Tongue (tissue), 2 donors: ENCODE measurements around the gene SNX9. TPM values are rescaled to one million over a fixed set of nuclear protein-coding genes. Genes with fewer than 3 reads are reported as not detected.
"Not testable (repeated sequence)": the region's sequence is repeated elsewhere in the genome, so short reads cannot be mapped to it uniquely, and the experiment has no call there.

Experiments
- DNase-seq: peaks from one replicate; pipeline ENCODE4 v3.0.0-alpha.2; 2015
- total RNA-seq: library from RNA; depleted of rRNA; stranded (reverse); fragments of >200 nt; gene quantifications from one replicate; pipeline ENCODE4 v1.2.3, GENCODE V29; 2014

SNX9 gene
- total RNA-seq, 1 donor from 2014 or later: 40.7 TPM

DNA sequence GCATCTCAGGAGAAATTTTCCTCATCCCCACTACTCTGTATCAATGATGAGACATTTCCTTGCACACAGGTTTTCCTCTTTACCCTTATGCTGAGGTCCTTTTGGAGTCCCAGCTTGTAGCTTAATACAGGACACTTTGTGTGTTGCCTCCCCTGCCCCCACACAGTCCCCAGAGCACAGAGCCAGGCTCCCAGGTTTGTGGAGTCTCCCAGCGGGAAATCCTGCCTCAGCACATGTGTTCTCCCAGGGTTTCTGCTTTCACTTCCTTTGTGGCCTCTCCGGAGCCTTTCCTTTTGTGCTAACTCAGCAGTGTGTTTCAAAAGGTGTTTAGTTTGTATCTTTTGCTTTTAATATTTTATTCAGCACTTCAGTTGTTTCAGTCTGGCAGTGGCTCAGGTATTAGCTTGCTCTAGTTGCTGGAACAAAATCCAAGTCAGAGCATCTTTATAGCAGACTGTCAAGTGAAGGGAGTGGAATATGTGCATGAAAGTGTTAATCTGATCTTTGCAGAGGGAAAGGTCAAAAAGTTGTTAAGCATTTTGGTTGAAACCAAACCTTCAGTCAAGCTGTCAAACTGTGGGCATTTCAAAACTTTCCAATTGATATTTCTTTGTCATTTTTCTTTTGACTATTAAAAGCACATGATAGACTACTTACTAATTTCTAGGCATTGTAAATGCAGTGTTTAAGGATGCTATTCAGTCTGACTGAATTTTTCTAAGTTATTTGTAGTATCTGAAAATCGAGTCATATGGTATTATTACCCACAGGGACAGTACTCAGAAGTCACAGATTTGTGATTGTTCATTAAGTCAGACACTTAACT lies 8.6 kb downstream of the SNX9 start:
- no peak for DNase-seq

- no peak for DNase-seq
Observed at GRCh38 chr6:157832250-157832967, 9.4 kb downstream of the SNX9 start.

- DNase-seq: no peak
Observed at GRCh38 chr6:157834549-157834948, 11.5 kb downstream of the SNX9 start.

DNA sequence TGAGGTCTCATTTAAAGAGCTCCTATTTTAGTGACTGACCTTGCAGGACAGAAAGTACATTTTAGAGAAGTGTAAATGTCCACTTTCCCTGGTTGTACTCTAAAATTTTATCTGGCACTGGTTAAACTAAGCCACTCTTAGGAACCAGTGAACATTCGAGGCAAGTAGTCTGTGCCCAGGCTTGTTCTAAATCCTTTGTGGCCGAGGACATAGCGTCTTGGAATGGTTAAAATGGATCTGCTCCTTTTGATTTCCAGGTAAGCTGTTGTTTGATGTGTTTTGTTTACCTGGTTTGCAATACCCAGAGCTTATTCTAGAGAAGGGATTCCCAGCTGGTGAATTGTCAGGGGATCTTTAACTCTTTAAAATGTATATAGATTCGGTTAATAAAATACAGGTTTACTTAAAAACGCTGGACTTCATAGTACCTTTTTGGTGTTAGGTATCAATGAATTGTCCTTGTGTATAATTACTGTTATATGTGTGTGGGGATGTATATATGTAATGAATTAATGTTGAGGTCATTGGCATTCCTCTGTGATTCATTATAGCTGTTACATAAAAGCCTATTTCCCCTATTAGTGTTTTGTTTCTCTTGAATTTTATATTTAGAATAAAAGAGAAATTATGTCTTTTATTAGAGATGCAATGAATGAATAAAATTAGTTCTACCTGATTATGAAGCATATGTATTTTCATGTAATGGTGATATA lies 15.8 kb downstream of the SNX9 start:
- DNase-seq: no peak

DNA sequence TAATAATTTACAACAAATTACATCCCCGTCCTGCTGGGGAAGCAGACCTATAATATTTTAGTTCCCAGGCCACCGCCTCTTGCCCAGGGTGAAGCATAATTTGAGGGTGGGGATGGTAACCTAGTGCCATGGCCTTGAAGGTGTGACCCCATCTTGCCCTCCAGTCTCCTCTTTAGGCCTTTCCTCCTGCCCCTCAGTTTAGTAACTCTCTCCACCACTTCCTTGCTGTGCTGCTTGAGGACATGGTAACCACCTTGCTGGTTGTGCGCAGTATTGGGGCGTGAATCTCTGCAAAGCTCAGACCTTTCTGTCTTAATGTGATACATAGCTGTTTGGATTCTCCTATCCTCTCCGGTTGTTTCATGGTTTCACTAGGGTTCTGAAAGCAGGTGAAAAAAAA lies 16.6 kb downstream of the SNX9 start:
- no peak for DNase-seq

DNA sequence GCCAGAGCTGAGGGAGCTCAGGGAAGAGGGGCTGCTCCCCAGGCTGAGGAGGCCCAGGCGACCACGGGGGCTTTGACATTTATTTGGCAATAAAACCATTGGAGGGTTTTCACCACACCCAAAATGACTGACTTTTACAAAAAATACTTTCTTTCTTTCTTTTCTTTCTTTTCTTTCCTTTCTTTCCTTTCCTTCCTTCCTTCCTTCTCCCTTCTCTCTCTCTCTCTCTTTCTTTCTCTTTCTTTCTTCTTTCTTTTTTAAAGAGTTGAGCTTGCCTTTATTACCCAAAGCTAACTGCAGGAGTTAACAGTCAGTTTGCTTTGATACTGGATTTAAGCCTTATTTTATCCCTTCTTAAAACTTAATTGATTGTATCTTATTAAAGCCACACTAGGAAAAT lies 17.2 kb downstream of the SNX9 start:
- no peak for DNase-seq

DNA sequence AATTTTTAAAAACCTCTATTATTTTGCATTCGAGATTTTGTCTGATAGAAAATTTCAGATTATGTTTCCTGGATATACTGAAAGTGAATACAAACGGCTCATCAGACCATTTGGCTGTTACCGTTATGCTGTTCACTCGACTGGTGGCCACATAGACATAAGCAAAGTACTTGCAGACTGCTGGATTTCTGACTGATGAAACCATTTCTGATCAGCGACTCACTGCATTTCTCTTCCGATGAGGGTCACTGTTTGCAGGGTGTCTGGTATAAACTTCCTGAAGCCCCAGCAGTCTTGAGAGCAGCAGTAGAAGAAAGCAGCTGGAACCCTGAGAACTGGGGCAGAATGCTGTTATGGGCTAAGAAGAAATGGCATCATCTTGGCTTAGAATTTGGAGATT lies 17.7 kb downstream of the SNX9 start:
- DNase-seq: no peak

DNA sequence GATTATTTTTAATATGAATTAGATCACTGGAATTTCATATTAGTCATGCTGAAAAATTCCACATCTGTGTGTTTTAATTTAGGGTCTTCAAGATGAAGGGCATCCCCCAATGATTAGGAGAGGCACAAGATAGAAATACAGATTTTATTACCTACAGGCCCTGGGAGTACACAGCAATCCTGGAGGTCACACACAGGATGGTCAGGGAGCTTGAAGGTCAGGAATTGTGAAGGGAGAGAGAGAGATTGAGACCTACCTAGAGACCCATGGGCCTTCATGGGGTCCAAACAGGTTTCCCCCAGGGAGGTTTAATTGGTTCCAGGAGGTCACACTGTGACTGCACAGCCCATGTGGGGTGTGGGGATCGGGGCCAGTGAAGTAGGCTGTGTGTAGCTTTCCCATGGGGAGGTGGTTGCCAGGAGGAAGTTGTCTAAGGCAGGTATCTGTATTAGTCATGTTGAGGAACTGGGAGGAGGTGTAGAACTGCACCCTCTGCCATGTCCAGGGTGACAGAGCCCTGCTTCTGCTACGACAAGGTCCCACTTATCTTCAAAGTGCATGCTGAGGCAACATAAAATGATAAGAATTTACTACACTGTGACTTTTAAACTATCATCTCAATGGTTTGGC lies 18.3 kb downstream of the SNX9 start:
- no peak for DNase-seq

- no peak for DNase-seq
Observed at GRCh38 chr6:157842212-157842611, 19.2 kb downstream of the SNX9 start.

GRCh38 chr6:157844196-157844595 lies 21.1 kb downstream of the SNX9 start:
- not testable (repeated sequence) for DNase-seq

DNA sequence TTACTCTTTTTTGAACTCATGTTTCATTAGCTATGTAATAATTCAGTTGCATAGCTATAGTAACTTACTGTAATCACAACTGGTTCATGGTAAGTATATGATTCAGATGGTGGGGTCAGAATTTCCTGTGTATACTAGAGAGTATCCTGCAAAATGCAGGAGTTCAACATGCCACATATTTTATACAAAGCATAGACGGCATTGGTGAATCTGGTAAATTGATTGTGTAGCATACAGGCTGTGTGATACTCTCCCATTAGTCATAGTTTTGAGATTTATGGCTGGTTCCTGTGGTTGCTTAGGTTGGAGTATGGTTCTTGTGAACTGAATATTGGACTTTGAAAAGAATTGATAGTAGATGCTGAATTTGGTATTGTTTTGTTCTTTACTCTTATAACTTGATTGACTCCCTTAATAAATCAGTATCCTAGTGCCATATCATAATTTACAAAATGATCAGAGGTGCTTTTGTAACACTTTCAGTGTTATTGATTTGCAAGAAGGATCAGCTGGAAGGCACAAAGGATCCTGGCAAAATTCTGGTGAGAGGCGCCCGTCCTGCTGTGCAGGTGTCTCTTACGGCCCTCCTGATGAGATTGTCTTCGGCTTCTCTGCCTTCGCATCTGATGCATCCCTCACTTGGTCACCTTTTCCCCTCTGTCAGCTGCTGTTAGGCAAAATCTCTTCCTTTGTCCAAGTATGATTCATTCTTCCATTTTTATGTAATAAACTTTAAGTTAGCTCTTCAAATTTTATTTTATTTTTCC lies 22.6 kb downstream of the SNX9 start:
- DNase-seq: no peak

GRCh38 chr6:157847846-157848245 lies 24.8 kb downstream of the SNX9 start:
- DNase-seq: no peak

- DNase-seq: no peak
Observed at GRCh38 chr6:157848693-157849092, 25.6 kb downstream of the SNX9 start.

- DNase-seq: no peak
Observed at GRCh38 chr6:157849288-157850017, 26.4 kb downstream of the SNX9 start.

DNA sequence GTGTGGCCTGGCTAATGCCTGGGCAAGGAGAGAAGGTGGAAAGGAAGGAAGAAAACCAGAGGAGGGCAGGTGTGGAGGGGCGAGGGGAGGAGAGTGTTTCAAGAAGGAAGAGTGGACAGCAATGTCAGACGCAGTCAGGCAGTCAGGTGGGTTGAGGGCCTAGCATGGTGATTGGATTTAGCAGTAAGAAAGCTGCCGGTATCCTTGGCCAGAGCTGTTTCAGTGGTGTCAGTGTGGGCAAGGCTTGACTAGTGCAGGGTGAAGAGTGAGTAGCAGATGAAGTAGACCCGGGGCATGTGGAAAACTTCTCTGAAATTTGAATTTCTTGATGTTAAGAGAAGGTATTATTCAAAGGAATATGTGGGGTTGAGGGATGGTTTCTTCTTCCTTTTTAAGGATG lies 27.0 kb downstream of the SNX9 start:
- no peak for DNase-seq

- DNase-seq: no peak
Observed at GRCh38 chr6:157853018-157853805, 30.2 kb downstream of the SNX9 start.

GRCh38 chr6:157853902-157854502 lies 31.0 kb downstream of the SNX9 start:
- no peak for DNase-seq

DNA sequence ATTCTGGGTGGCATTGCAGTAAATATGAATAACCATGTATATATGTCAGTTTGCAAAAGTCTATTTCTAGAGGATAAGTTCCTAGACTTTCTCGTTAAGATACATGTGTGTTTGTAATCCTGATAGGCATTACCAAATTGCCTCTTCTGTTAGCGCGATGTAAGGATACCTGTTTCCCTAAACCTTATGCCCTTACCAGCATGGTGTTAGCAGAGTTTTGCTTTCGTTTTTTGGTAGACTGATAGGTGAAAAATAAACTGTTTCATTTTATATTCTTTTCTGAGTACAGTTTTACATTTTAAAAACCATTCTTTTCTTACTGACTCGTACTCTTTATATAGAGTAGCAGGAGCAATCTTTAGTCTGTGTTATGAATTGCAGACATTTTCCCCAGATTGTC lies 32.3 kb downstream of the SNX9 start:
- no peak for DNase-seq

DNA sequence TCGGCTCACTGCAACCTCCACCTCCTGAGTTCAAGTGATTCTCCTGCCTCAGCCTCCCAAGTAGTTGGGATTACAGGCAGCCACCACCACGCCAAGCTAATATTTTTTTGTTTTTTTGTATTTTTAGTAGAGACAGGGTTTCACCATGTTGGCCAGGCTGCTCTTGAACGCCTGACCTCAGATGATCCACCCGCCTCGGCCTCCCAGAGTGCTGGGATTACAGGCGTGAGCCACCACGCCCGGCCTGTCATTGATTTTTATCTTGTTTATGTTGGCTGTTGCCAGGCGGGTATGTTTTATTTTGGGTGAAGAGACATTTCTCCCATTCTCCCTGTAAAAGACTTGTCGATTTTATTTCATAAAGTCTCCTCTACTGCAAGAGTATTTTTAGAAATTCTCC lies 32.8 kb downstream of the SNX9 start:
- DNase-seq: not testable (repeated sequence)

- not testable (repeated sequence) for DNase-seq
Observed at GRCh38 chr6:157858664-157859063, 35.6 kb downstream of the SNX9 start.
